ENCODE results near the gene CFAP410. TPM values are rescaled to one million over a fixed set of nuclear protein-coding genes. Genes with fewer than 3 reads are reported as not detected.

The CFAP410 gene
- total RNA-seq, 4 donors from 2014 or later: 23.8 to 44.8 (median 26.0) TPM

- Histone ChIP-seq H3K27ac (no peak overlapping the region), H3K4me3 (no peak overlapping the region), H3K4me1 (no peaks in the 10 kb centered on the region), H3K36me3 (no peaks in the 10 kb centered on the region), H3K27me3 (no peaks in the 10 kb centered on the region), H3K9me3 (no peaks in the 10 kb centered on the region)
- TF ChIP-seq POLR2A (IDR thresholded peaks at IDR 0.05) (no peak), CTCF (IDR thresholded peaks at IDR 0.05) (no peak)
- intact Hi-C loops (cut with DNase I; ENCODE audit: low total_unique reads): no loop called here
- DNase-seq: no peak
Observed at GRCh38 chr21:44326716-44327602, 12.2 kb downstream of the CFAP410 start.

GRCh38 chr21:44326272-44326647, 12.9 kb downstream of the CFAP410 start:
- no peak overlapping the region for H3K27ac ChIP-seq
- TF ChIP-seq POLR2A (IDR thresholded peaks at IDR 0.05) (no peak), CTCF (IDR thresholded peaks at IDR 0.05) (no peak)
- intact Hi-C loops (cut with DNase I; ENCODE audit: low total_unique reads): no loop called here
- no peaks in the 10 kb centered on the region for H3K27me3 ChIP-seq
- H3K36me3 ChIP-seq: no peaks in the 10 kb centered on the region
- no peak overlapping the region for H3K4me3 ChIP-seq
- DNase-seq: no peak
- H3K4me1 ChIP-seq: no peaks in the 10 kb centered on the region
- no peaks in the 10 kb centered on the region for H3K9me3 ChIP-seq

GRCh38 chr21:44325386-44326271, 13.6 kb downstream of the CFAP410 start:
- no peak for TF ChIP-seq POLR2A (IDR thresholded peaks at IDR 0.05)
- no peak for TF ChIP-seq CTCF (IDR thresholded peaks at IDR 0.05)
- Histone ChIP-seq H3K36me3 (no peaks in the 10 kb centered on the region), H3K27me3 (no peaks in the 10 kb centered on the region), H3K4me3 (no peak overlapping the region), H3K9me3 (no peaks in the 10 kb centered on the region), H3K4me1 (no peaks in the 10 kb centered on the region), H3K27ac (no peak overlapping the region)
- no peak for DNase-seq
- intact Hi-C loops (cut with DNase I; ENCODE audit: low total_unique reads): no loop called here

GRCh38 chr21:44324854-44325107, 14.4 kb downstream of the CFAP410 start:
- H3K27ac ChIP-seq: no peak overlapping the region
- no peaks in the 10 kb centered on the region for H3K27me3 ChIP-seq
- intact Hi-C loops (cut with DNase I; ENCODE audit: low total_unique reads): no loop called here
- TF ChIP-seq POLR2A (IDR thresholded peaks at IDR 0.05) (no peak), CTCF (IDR thresholded peaks at IDR 0.05) (no peak)
- DNase-seq: no peak
- H3K36me3 ChIP-seq: no peaks in the 10 kb centered on the region
- H3K4me3 ChIP-seq: no peak overlapping the region
- H3K4me1 ChIP-seq: no peaks in the 10 kb centered on the region
- H3K9me3 ChIP-seq: no peaks in the 10 kb centered on the region

Measured in uterus (tissue), 4 donors.